A549 (cell line): ENCODE data around the gene SYT12. TPM values are rescaled to one million over a fixed set of nuclear protein-coding genes. Genes with fewer than 3 reads are reported as not detected.

Experiments used
- ATAC-seq, 2 experiments: fragments of 200-7000 bp in 1 of 2; fragments of >200 bp in 1 of 2; cut with Nextera tagmentation in 1 of 2; cut with Tn5 transposase in 1 of 2; 3 replicates each; pipeline versions ENCODE4 v1.8.0 to v1.9.1; 2018 to 2020; ENCODE audit warnings: mild to moderate bottlenecking in 1 of 2, moderate library complexity in 1 of 2
- CTCF ChIA-PET: fragments of 300-600 bp; sonication (Branson Sonifier 250); formaldehyde crosslinking; extraction: SDS; loops from one replicate; lab custom pipeline; 2021; ENCODE audit warnings: antibody characterized with exemption, inconsistent platforms; lab: Yijun Ruan, JAX
- POLR2A ChIA-PET: fragments of 350-600 bp; formaldehyde crosslinking; extraction: SDS; loops from one replicate; lab custom pipeline; 2021; ENCODE audit warnings: antibody characterized with exemption, inconsistent platforms; lab: Yijun Ruan, JAX
- DNase-seq, 2 experiments: peaks; one replicate each; pipeline versions ENCODE4 v3.0.0 to v3.0.0-alpha.2; 2011 to 2016; ENCODE audit warnings: low read depth in 1 of 2, low spot score in 1 of 2
- FAIRE-seq: peaks from 2 replicates; lab custom pipeline; 2011; peaks lifted over from hg19 to GRCh38; lab: Jason Lieb, UNC
- H3K27ac ChIP-seq, 2 experiments: fragments of >200 bp; sonication (Bioruptor Twin); formaldehyde crosslinking; 3 replicates each; pipeline ENCODE4 v1.5.1; 2016 to 2017
- H3K4me1 ChIP-seq: fragments of >200 bp; sonication (Bioruptor Twin); formaldehyde crosslinking; 3 replicates; pipeline ENCODE4 v1.6.1; 2016
- H3K4me2 ChIP-seq: fragments of >200 bp; sonication (Bioruptor Twin); formaldehyde crosslinking; 3 replicates; pipeline ENCODE4 v1.6.1; 2016
- H3K4me3 ChIP-seq: fragments of >200 bp; sonication (Bioruptor Twin); formaldehyde crosslinking; 3 replicates; pipeline ENCODE4 v1.5.1; 2016
- H3K9me3 ChIP-seq: fragments of >200 bp; sonication (Bioruptor Twin); formaldehyde crosslinking; 3 replicates; pipeline ENCODE4 v1.6.1; 2016
- CBX2 ChIP-seq: fragments of 200-600 bp; sonication (generic); IDR thresholded peaks from 2 replicates; pipeline ENCODE4 v1.6.1; 2016; ENCODE audit warnings: low read depth, mild to moderate bottlenecking, borderline replicate concordance
- CBX8 ChIP-seq: fragments of 200-600 bp; sonication (generic); IDR thresholded peaks from 2 replicates; pipeline ENCODE4 v1.6.1; 2016
- CEBPB ChIP-seq, 2 experiments: fragments of >200 bp in 1 of 2; sonication (Bioruptor Twin) in 1 of 2; formaldehyde crosslinking in 1 of 2; IDR thresholded peaks; 2 replicates each; pipeline ENCODE4 v1.6.1; 2012 to 2016
- CHD2 ChIP-seq: fragments of 150-350 bp; IDR thresholded peaks from 2 replicates; pipeline ENCODE4 v1.6.1; 2014; ENCODE audit warnings: low read length; ENCODE audit not compliant: partially characterized antibody
- CHD4 ChIP-seq: fragments of 200-600 bp; sonication (generic); IDR thresholded peaks from 2 replicates; pipeline ENCODE4 v1.6.1; 2016; ENCODE audit warnings: antibody characterized with exemption, mild to moderate bottlenecking, borderline replicate concordance
- EHF ChIP-seq: fragments of 250-450 bp; sonication (Bioruptor Pico); IDR thresholded peaks from 2 replicates; pipeline ENCODE4 v1.5.0; 2020; ENCODE audit warnings: mild to moderate bottlenecking
- EHMT2 ChIP-seq: fragments of 200-600 bp; sonication (generic); IDR thresholded peaks from 2 replicates; pipeline ENCODE4 v1.6.1; 2016; ENCODE audit warnings: antibody characterized with exemption, low read depth, mild to moderate bottlenecking, moderate library complexity
- EP300 ChIP-seq, 2 experiments: fragments of >200 bp; sonication (Bioruptor Twin); formaldehyde crosslinking; IDR thresholded peaks; 2 replicates in 1 of 2; 3 replicates in 1 of 2; pipeline ENCODE4 v1.6.1; 2016 to 2017
- ESRRA ChIP-seq: fragments of 150-350 bp; IDR thresholded peaks from 2 replicates; pipeline ENCODE4 v1.6.1; 2014; ENCODE audit warnings: mild to moderate bottlenecking, low read length, borderline replicate concordance
- FOSB ChIP-seq: fragments of 250-450 bp; sonication (Bioruptor Pico); IDR thresholded peaks from 2 replicates; pipeline ENCODE4 v1.5.0; 2020; ENCODE audit warnings: mild to moderate bottlenecking, moderate library complexity
- FOSL2 ChIP-seq, 2 experiments: fragments of 450-650 bp in 1 of 2; fragments of >200 bp in 1 of 2; sonication (Bioruptor Twin) in 1 of 2; formaldehyde crosslinking; IDR thresholded peaks; 2 replicates each; pipeline versions ENCODE4 v1.5.0 to v1.6.1; 2016 to 2020; ENCODE audit warnings: mild to moderate bottlenecking in 1 of 2, moderate library complexity in 1 of 2
- GATA3 ChIP-seq: IDR thresholded peaks from 2 replicates; pipeline ENCODE4 v1.6.1; 2012; ENCODE audit warnings: borderline replicate concordance
- HES2 ChIP-seq: fragments of >200 bp; sonication (Bioruptor Twin); formaldehyde crosslinking; IDR thresholded peaks from 2 replicates; pipeline ENCODE4 v1.6.1; 2016
- HEYL ChIP-seq: fragments of 250-450 bp; sonication (Bioruptor Pico); IDR thresholded peaks from 2 replicates; pipeline ENCODE4 v1.8.0; 2021; ENCODE audit warnings: mild to moderate bottlenecking, moderate library complexity
- HMGXB4 ChIP-seq: fragments of 250-450 bp; sonication (Bioruptor Pico); IDR thresholded peaks from 2 replicates; pipeline ENCODE4 v1.5.0; 2021; ENCODE audit warnings: mild to moderate bottlenecking, moderate library complexity, borderline replicate concordance
- JUNB ChIP-seq: fragments of >200 bp; sonication (Bioruptor Twin); formaldehyde crosslinking; IDR thresholded peaks from 2 replicates; pipeline ENCODE4 v1.6.1; 2016
- MAFK ChIP-seq: fragments of 450-650 bp; IDR thresholded peaks from 2 replicates; pipeline ENCODE4 v1.6.1; 2014; ENCODE audit not compliant: partially characterized antibody
- MAX ChIP-seq: IDR thresholded peaks from 2 replicates; pipeline ENCODE4 v1.6.1; 2012
- MAZ ChIP-seq: fragments of 150-350 bp; IDR thresholded peaks from 2 replicates; pipeline ENCODE4 v1.6.1; 2014; ENCODE audit warnings: antibody characterized with exemption, low read depth, low read length, borderline replicate concordance
- REST ChIP-seq: fragments of 200-600 bp; sonication (generic); IDR thresholded peaks from 2 replicates; pipeline ENCODE4 v1.6.1; 2016; ENCODE audit warnings: antibody characterized with exemption, mild to moderate bottlenecking, moderate library complexity
- RFX5 ChIP-seq: fragments of 450-650 bp; IDR thresholded peaks from 2 replicates; pipeline ENCODE4 v1.7.1; 2014; ENCODE audit warnings: antibody characterized with exemption, mild to moderate bottlenecking, moderate library complexity
- RNF2 ChIP-seq: fragments of 200-600 bp; sonication (generic); IDR thresholded peaks from 2 replicates; pipeline ENCODE4 v1.6.1; 2016; ENCODE audit warnings: low read depth, mild to moderate bottlenecking, antibody characterized with exemption, moderate library complexity, borderline replicate concordance
- SREBF2 ChIP-seq: fragments of 450-650 bp; IDR thresholded peaks from 2 replicates; pipeline ENCODE4 v1.6.1; 2014; ENCODE audit warnings: mild to moderate bottlenecking, moderate library complexity
- ZC3H11A ChIP-seq: fragments of 450-650 bp; IDR thresholded peaks from 2 replicates; pipeline ENCODE4 v1.6.1; 2014; ENCODE audit warnings: antibody characterized with exemption, mild to moderate bottlenecking
- WGBS: methylation state at CpG from one replicate; pipeline ENCODE4 v1.1.6; 2017; ENCODE audit errors: missing lambda C conversion rate; 5-methylcytosine and 5-hydroxymethylcytosine counted together
- polyA plus RNA-seq, 4 experiments: library from polyadenylated mRNA; depleted of rRNA in 3 of 4; stranded (reverse); fragments of >200 nt; fragmentation: RNase III in 1 of 4; extraction: RNeasy Plus Mini Kit Qiagen cat#74134 plus additional on column Dnase treatment in 1 of 4; gene quantifications; 2 replicates in 3 of 4; 3 replicates in 1 of 4; pipeline ENCODE4 v1.2.3, GENCODE V29; 2011 to 2017

Gene SYT12
- polyA plus RNA-seq, 2 of the 4 experiments (the other 2 are of a cell fraction) = 1.4 to 9.6 TPM

- TF ChIP-seq SREBF2 = no peak
- FAIRE-seq = no peak
- no peak overlapping the region for H3K4me2 ChIP-seq
- DNase-seq = no peak
- peaks cover 10% of the 10 kb centered on the region; the same call in 2 of the 3 replicates for H3K4me1 ChIP-seq
- POLR2A ChIA-PET = no interaction called here
- ATAC-seq = no peak
- H3K9me3 ChIP-seq = no peaks in the 10 kb centered on the region
- no peak overlapping the region for H3K4me3 ChIP-seq
- CTCF ChIA-PET = interaction anchor here (0.9 to 4.7 kb wide), 4 partner anchors 9 to 143 kb away, joined by 3 to 28 read pairs (median 3); no protein-coding TSS in a partner anchor
- WGBS = 94% methylated on average over 5 of the region's 5 CpGs
- peak overlapping the region in 1 of 2 experiments; percentile 25; a peak in 1 of 6 replicates for H3K27ac ChIP-seq
These were observed 62.7 kb downstream of the SYT12 start for GRCh38 chr11:67085617-67086016.

GRCh38 chr11:67090717-67091116 is 67.8 kb downstream of the SYT12 start:
- ATAC-seq (no peak), DNase-seq (no peak), FAIRE-seq (no peak)
- H3K27ac ChIP-seq = no peak overlapping the region
- TF ChIP-seq CEBPB (IDR thresholded peaks at IDR 0.05) (no peak), ZC3H11A (no peak), RFX5 (no peak), GATA3 (no peak)
- H3K4me1 ChIP-seq = no peaks in the 10 kb centered on the region
- H3K4me2 ChIP-seq = no peak overlapping the region
- ChIA-PET CTCF (interaction anchor here (0.7 to 1.2 kb wide), 2 partner anchors 25 to 227 kb away, joined by 3 read pairs; no protein-coding TSS in a partner anchor), POLR2A (no interaction called here)
- 86% methylated on average over 8 of the region's 8 CpGs for WGBS
- H3K4me3 ChIP-seq = no peak overlapping the region
- no peaks in the 10 kb centered on the region for H3K9me3 ChIP-seq

GRCh38 chr11:67095214-67095507 is 72.2 kb downstream of the SYT12 start:
- no peak overlapping the region for H3K27ac ChIP-seq
- H3K4me2 ChIP-seq = no peak overlapping the region
- ChIA-PET CTCF (interaction anchor here (0.6 to 3.1 kb wide), 22 partner anchors 9 to 222 kb away, joined by 3 to 28 read pairs (median 4); partner anchors contain the start of genes KDM2A and SSH3), POLR2A (no interaction called here)
- no peak for DNase-seq
- no peak overlapping the region for H3K4me3 ChIP-seq
- no peaks in the 10 kb centered on the region for H3K9me3 ChIP-seq
- no peak for FAIRE-seq
- no peaks in the 10 kb centered on the region for H3K4me1 ChIP-seq
- WGBS = 75% methylated on average over 1 of the region's 1 CpG
- TF ChIP-seq EHMT2 (no peak), ESRRA (no peak), CHD4 (no peak), HEYL (CRISPR knock-in tag) (no peak), CHD2 (no peak)
- peak in 1 of 2 experiments; percentile 50; a peak in 3 of 6 replicates for ATAC-seq

- POLR2A ChIA-PET = no interaction called here
- WGBS = 66% methylated on average over 6 of the region's 6 CpGs
- no peak for TF ChIP-seq RNF2
- no peak for TF ChIP-seq ESRRA
- no peak for TF ChIP-seq HES2
- TF ChIP-seq EP300 (IDR thresholded peaks at IDR 0.05) = no peak
- no peak for TF ChIP-seq JUNB
- TF ChIP-seq MAX = no peak
- TF ChIP-seq MAZ = no peak
- TF ChIP-seq CBX8 = no peak
- no peak for TF ChIP-seq EHMT2
- no peak for TF ChIP-seq RFX5
- TF ChIP-seq FOSB (CRISPR knock-in tag) = no peak
- TF ChIP-seq SREBF2 = no peak
- no peak for TF ChIP-seq HMGXB4 (CRISPR knock-in tag)
- no peak for TF ChIP-seq FOSL2 (IDR thresholded peaks at IDR 0.05)
- no peak for TF ChIP-seq FOSL2 (CRISPR knock-in tag; IDR thresholded peaks at IDR 0.05)
- TF ChIP-seq REST = no peak
- no peak for TF ChIP-seq MAFK
- TF ChIP-seq EHF (CRISPR knock-in tag) = no peak
- TF ChIP-seq CBX2 = no peak
These were observed 76.0 kb downstream of the SYT12 start for GRCh38 chr11:67098799-67099429.

More at GRCh38 chr11:67098799-67099429, 76.0 kb downstream of the SYT12 start:
- ATAC-seq = 0 out of 6 replicates have a peak, but pooled peaks of 1 of the 2 experiments have one; percentile 26
- CTCF ChIA-PET = interaction anchor here (1.3 kb wide), 1 partner anchor 18 kb away, joined by 3 read pairs; no protein-coding TSS in a partner anchor
- Histone ChIP-seq H3K27ac (no peak overlapping the region), H3K4me1 (no peaks in the 10 kb centered on the region), H3K4me2 (no peak overlapping the region), H3K9me3 (no peaks in the 10 kb centered on the region), H3K4me3 (no peak overlapping the region)
- FAIRE-seq = no peak
- no peak for DNase-seq
